ENCODE data around the gene GABARAPL1.
A peak's percentile ranks its signal among the peaks of the same experiment; 100 is the strongest.
"Not testable (repeated sequence)": the region's sequence is repeated elsewhere in the genome, so short reads cannot be mapped to it uniquely, and the experiment has no call there.

Gene GABARAPL1

GRCh38 chr12:10213168-10214135 is 775 bp downstream of the GABARAPL1 start:
- no peak for TF ChIP-seq CTCF (IDR thresholded peaks at IDR 0.05; ENCODE audit: insufficient read depth, missing control alignments)
- FAIRE-seq = no peak
- no peak for DNase-seq (ENCODE audit: insufficient read length, low spot score)

DNA sequence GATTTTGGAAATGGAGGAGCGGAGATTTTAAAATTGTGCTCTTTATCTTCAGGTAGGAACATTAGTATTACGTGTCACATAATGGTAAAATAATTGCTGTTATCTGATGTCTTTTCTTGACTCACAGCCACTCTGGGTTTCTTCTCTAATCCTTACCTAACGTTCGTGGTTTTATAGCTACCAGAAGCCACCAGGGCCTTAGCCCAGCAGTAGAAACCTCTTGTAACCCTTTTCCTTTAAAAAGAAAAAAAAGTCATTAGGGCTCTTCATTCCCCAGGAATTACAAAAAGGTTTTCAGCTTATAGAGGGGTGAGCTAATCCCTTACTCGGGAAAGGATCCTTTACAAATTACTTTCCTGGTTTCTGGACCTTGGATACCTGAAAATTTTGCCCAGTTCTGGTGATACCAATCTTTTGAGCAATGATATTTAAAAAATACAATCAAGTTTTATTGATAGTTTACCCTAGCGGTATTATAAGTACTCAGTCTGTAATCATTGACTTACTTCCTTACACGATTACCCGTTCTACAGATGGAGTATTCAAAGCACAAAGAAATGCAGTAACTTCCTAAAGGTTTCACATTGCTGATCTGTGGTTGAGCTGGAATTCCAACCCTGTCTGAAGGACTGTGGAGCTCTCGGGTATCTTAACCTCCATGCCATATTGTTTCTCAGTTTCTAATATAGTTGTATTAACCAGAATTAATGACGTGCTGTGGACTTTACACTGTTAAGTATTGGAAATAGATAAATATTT is 1.6 kb downstream of the GABARAPL1 start:
- DNase-seq (ENCODE audit: insufficient read length, low spot score) = no peak
- peak; percentile 61 for FAIRE-seq
- TF ChIP-seq CTCF (IDR thresholded peaks at IDR 0.05; ENCODE audit: insufficient read depth, missing control alignments) = no peak

DNA sequence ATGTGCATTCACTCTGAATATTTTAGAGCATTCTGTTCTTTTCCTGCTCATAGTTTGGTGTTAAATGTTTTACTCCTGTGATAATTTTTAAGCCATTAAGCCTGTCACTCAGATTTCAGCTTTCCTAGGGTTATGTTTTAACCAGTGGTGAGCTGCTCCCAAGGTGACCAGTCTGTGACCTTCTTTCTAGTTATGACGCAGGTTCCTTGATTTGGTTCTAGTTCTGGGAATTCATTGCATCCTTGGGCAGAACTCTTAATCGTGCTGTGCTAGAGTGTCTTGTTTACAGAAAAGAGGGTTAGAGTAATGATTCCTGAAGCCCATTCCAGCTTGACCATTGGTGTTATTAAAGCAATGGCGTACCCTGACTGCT is 2.2 kb downstream of the GABARAPL1 start:
- FAIRE-seq (no peak), DNase-seq (ENCODE audit: insufficient read length, low spot score) (no peak)
- no peak for TF ChIP-seq CTCF (IDR thresholded peaks at IDR 0.05; ENCODE audit: insufficient read depth, missing control alignments)

DNA sequence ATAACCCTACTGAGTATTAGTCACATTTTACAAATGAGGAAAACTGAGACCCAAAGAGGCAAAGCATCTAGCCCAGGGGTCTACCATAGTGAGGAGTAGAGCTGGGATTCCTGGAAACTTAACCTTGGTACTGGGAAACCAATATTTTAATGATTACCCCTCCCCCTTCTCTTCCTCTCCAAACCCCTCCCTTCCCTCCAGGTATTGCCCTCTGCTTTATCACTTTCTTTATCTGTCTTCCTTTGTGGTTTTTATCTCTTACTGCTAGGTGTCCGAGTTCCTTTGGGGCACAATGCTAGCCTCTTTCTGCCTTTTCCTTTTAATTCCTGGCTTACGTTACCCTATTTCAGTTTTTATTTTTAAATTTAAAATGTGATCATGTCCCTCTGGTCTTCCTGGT is 2.8 kb downstream of the GABARAPL1 start:
- TF ChIP-seq CTCF (IDR thresholded peaks at IDR 0.05; ENCODE audit: insufficient read depth, missing control alignments) = no peak
- no peak for DNase-seq (ENCODE audit: insufficient read length, low spot score)
- no peak for FAIRE-seq

DNA sequence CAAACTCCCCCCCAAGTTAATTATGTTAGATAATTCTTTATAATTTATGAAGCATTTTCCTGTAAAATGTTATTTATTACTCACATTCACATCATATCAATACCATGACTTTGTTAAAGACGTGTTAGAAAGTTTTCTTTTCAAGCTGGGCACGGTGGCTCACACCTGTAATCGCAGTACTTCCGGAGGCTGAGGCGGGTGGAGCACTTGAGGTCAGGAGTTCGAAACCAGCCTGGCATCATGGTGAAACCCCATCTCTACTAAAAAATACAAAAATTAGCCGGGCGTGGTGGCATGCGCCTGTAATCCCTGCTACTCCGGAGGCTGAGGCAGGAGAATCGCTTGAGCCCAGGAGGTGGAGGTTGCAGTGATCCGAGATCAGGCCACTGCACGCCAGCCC is 3.3 kb downstream of the GABARAPL1 start:
- FAIRE-seq; DNase-seq (ENCODE audit: insufficient read length, low spot score): not testable (repeated sequence)

DNA sequence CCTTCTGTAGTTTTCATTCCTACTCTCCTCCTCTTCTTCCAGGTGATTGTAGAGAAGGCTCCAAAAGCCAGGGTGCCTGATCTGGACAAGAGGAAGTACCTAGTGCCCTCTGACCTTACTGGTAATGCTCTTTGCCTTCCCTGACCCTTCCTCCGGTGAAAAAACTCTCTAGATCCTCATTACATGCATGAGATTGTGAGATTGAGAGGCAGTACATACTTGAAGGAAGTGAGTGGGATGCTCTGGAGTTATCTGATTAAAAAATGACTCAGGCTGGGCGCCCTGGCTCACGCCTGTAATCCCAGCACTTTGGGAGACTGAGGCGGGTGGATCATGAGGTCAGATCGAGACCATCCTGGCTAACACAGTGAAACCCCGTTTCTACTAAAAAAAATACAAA is 5.3 kb downstream of the GABARAPL1 start:
- FAIRE-seq (no peak), DNase-seq (ENCODE audit: insufficient read length, low spot score) (no peak)
- no peak for TF ChIP-seq CTCF (IDR thresholded peaks at IDR 0.05; ENCODE audit: insufficient read depth, missing control alignments)

DNA sequence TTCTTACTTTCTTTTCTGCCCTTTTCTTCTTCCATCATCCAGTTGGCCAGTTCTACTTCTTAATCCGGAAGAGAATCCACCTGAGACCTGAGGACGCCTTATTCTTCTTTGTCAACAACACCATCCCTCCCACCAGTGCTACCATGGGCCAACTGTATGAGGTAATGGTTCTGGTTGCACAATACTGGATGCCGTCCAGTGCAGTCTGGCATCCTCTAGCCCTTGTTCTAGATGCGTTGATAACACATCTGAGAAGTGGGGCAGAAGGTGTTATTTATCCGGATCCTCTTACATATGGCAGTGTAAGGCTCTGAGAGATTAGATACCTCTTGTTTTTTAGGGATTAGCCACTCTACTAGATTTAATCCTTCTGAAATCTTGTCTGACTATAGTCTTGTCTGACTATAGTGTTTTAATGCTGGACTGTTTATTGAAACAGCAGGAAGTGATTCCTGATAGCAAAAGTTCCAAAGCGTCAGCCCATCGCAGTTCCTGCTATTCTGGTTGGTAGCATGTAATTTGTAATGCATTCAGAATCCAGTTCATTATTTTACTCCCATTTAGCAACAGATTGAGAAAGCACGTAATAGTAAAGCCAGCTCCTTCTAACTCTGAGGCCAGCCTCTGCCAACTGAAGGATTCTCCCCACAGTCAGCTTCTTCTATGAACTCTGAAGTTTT is 7.9 kb downstream of the GABARAPL1 start:
- TF ChIP-seq CTCF (IDR thresholded peaks at IDR 0.05; ENCODE audit: insufficient read depth, missing control alignments) = no peak
- FAIRE-seq (peak; percentile 96), DNase-seq (ENCODE audit: insufficient read length, low spot score) (peak; percentile 48)

All from D721Med (cell line).